Endothelial cell of umbilical vein (primary cell): ENCODE results near the gene C11orf71.

Experiments used
- EZH2 ChIP-seq: IDR thresholded peaks from 2 replicates; pipeline ENCODE4 v1.6.1; 2012; ENCODE audit warnings: borderline replicate concordance, low read depth, mild to moderate bottlenecking, moderate library complexity, low read length, inconsistent platforms; ENCODE audit not compliant: severe bottlenecking
- FOS ChIP-seq: IDR thresholded peaks from 2 replicates; pipeline ENCODE4 v1.6.1; 2011; ENCODE audit warnings: mild to moderate bottlenecking, low read length, moderate library complexity, borderline replicate concordance; ENCODE audit not compliant: insufficient read depth
- GATA2 ChIP-seq: IDR thresholded peaks from 2 replicates; pipeline ENCODE4 v1.7.0; 2011; ENCODE audit warnings: low read depth, mild to moderate bottlenecking, moderate library complexity, mixed read lengths, low read length; ENCODE audit not compliant: insufficient read length, insufficient read depth
- JUN ChIP-seq: IDR thresholded peaks from 2 replicates; pipeline ENCODE4 v1.6.1; 2011; ENCODE audit warnings: borderline replicate concordance, low read depth; ENCODE audit not compliant: insufficient read length, insufficient read depth
- MYC ChIP-seq: IDR thresholded peaks from one replicate; pipeline ENCODE4 v1.6.1; 2011; ENCODE audit warnings: mild to moderate bottlenecking, low read depth, low read length
- POLR2A ChIP-seq: IDR thresholded peaks from 2 replicates; pipeline ENCODE4 v1.6.1; 2012; ENCODE audit warnings: low read depth, mild to moderate bottlenecking, control low read depth, low read length
- POLR2AphosphoS5 ChIP-seq: IDR thresholded peaks from 2 replicates; pipeline ENCODE4 v1.6.1; 2012; ENCODE audit warnings: low read depth, mild to moderate bottlenecking, control low read depth, low read length, moderate library complexity; ENCODE audit not compliant: insufficient read depth
- TF ChIP-seq, protein P1 (sequence below): IDR thresholded peaks from 2 replicates; pipeline ENCODE4 v1.6.1; 2011; ENCODE audit not compliant: insufficient read depth, insufficient read length
- TF ChIP-seq, protein P2 (sequence below), 2 donors: IDR thresholded peaks; 1 replicate in 1 of 2; 2 replicates in 1 of 2; pipeline ENCODE4 v1.5.1; 2011; ENCODE audit warnings: low read length in 2 of 2, mild to moderate bottlenecking in 2 of 2, moderate library complexity in 2 of 2, control low read depth in 1 of 2, inconsistent platforms in 1 of 2, low read depth in 1 of 2; ENCODE audit not compliant: insufficient read depth in 1 of 2; ENCODE audit errors: extremely low read depth in 1 of 2

DNA sequence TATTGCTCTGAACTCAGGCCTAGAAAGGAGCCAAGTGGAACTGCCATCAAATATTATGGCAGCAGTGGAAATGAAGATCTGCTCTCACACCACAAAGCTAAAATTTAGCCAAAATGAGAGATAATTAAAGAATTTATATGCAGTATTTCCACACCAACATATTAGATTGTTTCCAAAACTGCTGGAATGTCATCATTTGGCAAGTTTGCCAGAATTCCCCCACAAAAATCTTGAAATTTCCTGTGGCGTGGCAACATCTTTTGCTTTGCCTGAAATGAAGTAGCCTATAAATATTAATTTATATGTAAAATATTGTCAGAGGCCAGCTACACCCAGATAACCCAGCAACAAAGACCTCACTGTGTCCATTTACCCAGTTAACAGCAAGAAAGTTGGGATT, 13.8 kb downstream of the C11orf71 start:
- TF ChIP-seq EZH2 (no peak), POLR2A (no peak), FOS (no peak), POLR2AphosphoS5 (no peak), JUN (no peak), GATA2 (no peak), MYC (no peak)
- TF ChIP-seq, protein P1, sequence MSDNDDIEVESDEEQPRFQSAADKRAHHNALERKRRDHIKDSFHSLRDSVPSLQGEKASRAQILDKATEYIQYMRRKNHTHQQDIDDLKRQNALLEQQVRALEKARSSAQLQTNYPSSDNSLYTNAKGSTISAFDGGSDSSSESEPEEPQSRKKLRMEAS = no peak
- TF ChIP-seq, protein P2, sequence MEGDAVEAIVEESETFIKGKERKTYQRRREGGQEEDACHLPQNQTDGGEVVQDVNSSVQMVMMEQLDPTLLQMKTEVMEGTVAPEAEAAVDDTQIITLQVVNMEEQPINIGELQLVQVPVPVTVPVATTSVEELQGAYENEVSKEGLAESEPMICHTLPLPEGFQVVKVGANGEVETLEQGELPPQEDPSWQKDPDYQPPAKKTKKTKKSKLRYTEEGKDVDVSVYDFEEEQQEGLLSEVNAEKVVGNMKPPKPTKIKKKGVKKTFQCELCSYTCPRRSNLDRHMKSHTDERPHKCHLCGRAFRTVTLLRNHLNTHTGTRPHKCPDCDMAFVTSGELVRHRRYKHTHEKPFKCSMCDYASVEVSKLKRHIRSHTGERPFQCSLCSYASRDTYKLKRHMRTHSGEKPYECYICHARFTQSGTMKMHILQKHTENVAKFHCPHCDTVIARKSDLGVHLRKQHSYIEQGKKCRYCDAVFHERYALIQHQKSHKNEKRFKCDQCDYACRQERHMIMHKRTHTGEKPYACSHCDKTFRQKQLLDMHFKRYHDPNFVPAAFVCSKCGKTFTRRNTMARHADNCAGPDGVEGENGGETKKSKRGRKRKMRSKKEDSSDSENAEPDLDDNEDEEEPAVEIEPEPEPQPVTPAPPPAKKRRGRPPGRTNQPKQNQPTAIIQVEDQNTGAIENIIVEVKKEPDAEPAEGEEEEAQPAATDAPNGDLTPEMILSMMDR (IDR thresholded peaks at IDR 0.05; ENCODE audit: extremely low read depth in 1 of 2, insufficient read depth in 1 of 2, low read depth in 1 of 2, low read length in 2 of 2) = no peak
